ENCODE results near the gene CAMK1D. TPM values are rescaled to one million over a fixed set of nuclear protein-coding genes. Genes with fewer than 3 reads are reported as not detected.

Gene CAMK1D
- total and polyA plus RNA-seq, 2 of the 8 experiments (the other 6 are each of a cell fraction or from before 2014, with no cell fraction given), result 3.5 to 10.6 TPM

DNA sequence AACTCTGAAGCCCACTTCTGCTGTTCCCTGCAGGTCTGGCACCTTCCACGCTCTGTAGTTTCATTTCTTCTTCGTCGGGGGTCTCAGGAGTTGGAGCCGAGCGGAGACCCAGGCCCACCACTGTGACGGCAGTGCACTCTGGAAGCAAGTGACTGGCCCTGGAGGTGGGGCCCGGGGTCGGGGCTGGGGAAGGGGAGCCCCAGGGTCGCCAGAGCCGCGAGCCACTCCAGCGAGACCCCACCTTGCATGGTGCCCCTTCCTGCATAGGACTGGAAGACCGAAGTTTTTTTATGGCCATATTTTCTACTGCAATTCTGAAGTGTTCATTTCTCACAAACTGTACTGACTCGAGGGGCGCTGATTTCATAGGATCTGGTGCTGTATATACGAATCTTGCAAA, 479.4 kb downstream of the CAMK1D start:
- Histone ChIP-seq H3K23me2 (ENCODE audit: low read depth, low read length) (no peaks in the 10 kb centered on the region; the same call in 1 of the 2 replicates), H3K27ac (ENCODE audit: low read depth, low read length) (no peak overlapping the region), H4K5ac (ENCODE audit: insufficient read length, low read depth, low read length) (no peak overlapping the region), H3K23ac (ENCODE audit: insufficient read length) (no peak overlapping the region), H2AK5ac (ENCODE audit: low read depth, low read length) (no peak overlapping the region), H4K8ac (ENCODE audit: extremely low read depth, insufficient read depth, low read length) (no peak overlapping the region), H3K79me1 (ENCODE audit: low read depth, low read length) (no peaks in the 10 kb centered on the region), H2BK120ac (replicated peaks; ENCODE audit: low read depth, low read length) (no peak overlapping the region), H3K9me3 (ENCODE audit: insufficient read depth in 2 of 2, low read depth in 1 of 2, low read length in 1 of 2) (no peaks in the 10 kb centered on the region), H3K4me2 (ENCODE audit: insufficient read depth in 1 of 2, low read depth in 2 of 2, low read length in 2 of 2) (no peak overlapping the region), H4K91ac (replicated peaks; ENCODE audit: insufficient read length, low read length) (no peak overlapping the region), H3K4me1 (replicated peaks in 1 of 4; ENCODE audit: control insufficient read depth in 3 of 4, insufficient read depth in 4 of 4, low read length in 3 of 4) (no peaks in the 10 kb centered on the region), H3K79me2 (ENCODE audit: control insufficient read depth in 1 of 2, insufficient read depth in 2 of 2, low read length in 2 of 2) (no peaks in the 10 kb centered on the region), H4K20me1 (replicated peaks in 1 of 2; ENCODE audit: control insufficient read depth in 1 of 2, insufficient read depth in 2 of 2, low read length in 2 of 2) (no peaks in the 10 kb centered on the region), H3K18ac (ENCODE audit: extremely low read depth, low read length) (no peak overlapping the region), H3K27me3 (replicated peaks in 1 of 4; ENCODE audit: control insufficient read depth in 3 of 4, extremely low read depth in 1 of 4, insufficient read depth in 3 of 4, low read length in 3 of 4) (no peaks in the 10 kb centered on the region), H2BK12ac (ENCODE audit: low read depth, low read length) (no peak overlapping the region), H2BK5ac (ENCODE audit: low read depth, low read length) (no peak overlapping the region), H2BK15ac (ENCODE audit: low read length) (no peak overlapping the region), H2AFZ (ENCODE audit: low read length) (no peak overlapping the region), H2BK20ac (ENCODE audit: low read length) (no peak overlapping the region), H3K14ac (ENCODE audit: insufficient read length) (no peak overlapping the region), H3K9ac (replicated peaks in 1 of 4; ENCODE audit: extremely low read depth in 1 of 4, low read depth in 3 of 4, low read length in 3 of 4) (no peak overlapping the region), H3K4me3 (ENCODE audit: extremely low read depth in 1 of 4, insufficient read depth in 2 of 4, low read depth in 3 of 4, low read length in 4 of 4) (no peak overlapping the region), H3K4ac (replicated peaks; ENCODE audit: insufficient read length, low read depth, low read length) (no peak overlapping the region), H3K36me3 (ENCODE audit: control insufficient read depth in 2 of 4, insufficient read depth in 4 of 4, low read length in 3 of 4) (no peaks in the 10 kb centered on the region), H3K56ac (replicated peaks; ENCODE audit: insufficient read length, low read depth, low read length) (no peak overlapping the region)
- FAIRE-seq (no peak), DNase-seq (ENCODE audit: low read depth in 1 of 2, low spot score in 2 of 2) (no peak)
- WGBS, 2 experiments (ENCODE audit: extremely low coverage in 1 of 2, insufficient coverage in 1 of 2, insufficient read length in 1 of 2, insufficient replicate concordance in 2 of 2, low coverage in 1 of 2, low lambda C conversion rate in 2 of 2, missing lambda C conversion rate in 1 of 2), result 97% methylated on average over 12 of the region's 16 CpGs; no CpG with 5 or more reads in 1 of the 2 experiments
- TF ChIP-seq BCL11A (IDR thresholded peaks at IDR 0.05; ENCODE audit: low read depth in 2 of 2, low read length in 2 of 2) (no peak), MAFK (IDR thresholded peaks at IDR 0.05; ENCODE audit: low read depth, low read length) (no peak), CBX5 (IDR thresholded peaks at IDR 0.05; ENCODE audit: low read depth, low read length) (no peak), CHD1 (IDR thresholded peaks at IDR 0.05; ENCODE audit: low read depth, low read length) (no peak), EGR1 (IDR thresholded peaks at IDR 0.05; ENCODE audit: borderline replicate concordance, low read depth, low read length) (no peak), HDAC6 (IDR thresholded peaks at IDR 0.05; ENCODE audit: low read depth, low read length) (no peak), SAP30 (IDR thresholded peaks at IDR 0.05; ENCODE audit: insufficient read depth, insufficient replicate concordance, low read length) (no peak), NANOG (IDR thresholded peaks at IDR 0.05; ENCODE audit: insufficient read depth, low read depth, low read length, poor library complexity, severe bottlenecking) (no peak), RBBP5 (IDR thresholded peaks at IDR 0.05; ENCODE audit: borderline replicate concordance, low read depth, low read length) (no peak)
- CTCF ChIA-PET (ENCODE audit: partially characterized antibody), result no interaction called here
- POLR2A ChIA-PET (ENCODE audit: partially characterized antibody), result no interaction called here

All from H1 (cell line).